ENCODE data around the gene CDH23. TPM values are rescaled to one million over a fixed set of nuclear protein-coding genes. Genes with fewer than 3 reads are reported as not detected.

The CDH23 gene
- polyA plus RNA-seq, 1 donor from 2014 or later = 6.6 TPM

DNA sequence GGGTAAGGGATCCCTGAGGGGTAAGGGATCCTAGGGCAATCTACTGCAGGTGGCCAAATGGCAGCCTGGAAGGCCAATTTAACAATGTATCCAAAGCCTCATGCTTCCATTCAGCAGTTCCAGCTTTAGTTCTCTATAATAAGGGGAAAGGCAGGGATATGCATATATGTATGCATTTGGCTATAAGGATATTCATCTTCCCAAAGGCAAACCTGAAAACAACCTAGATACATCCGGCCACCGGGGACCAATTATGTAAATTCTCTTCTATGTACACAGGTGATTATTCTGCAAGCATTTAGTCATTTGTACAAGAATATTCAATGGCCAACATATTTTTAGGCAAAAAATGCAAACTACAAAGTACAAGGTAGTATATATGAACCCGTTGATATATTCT is 427.6 kb downstream of the CDH23 start:
- no peaks in the 10 kb centered on the region for H4K20me1 ChIP-seq (ENCODE audit: insufficient read depth)
- H3K4me3 ChIP-seq (ENCODE audit: low read length) = no peak overlapping the region
- peaks cover 9% of the 10 kb centered on the region for H3K36me3 ChIP-seq (ENCODE audit: insufficient read depth, low read length)
- H3K9me3 ChIP-seq (ENCODE audit: low read length) = no peaks in the 10 kb centered on the region
- H3F3A ChIP-seq (ENCODE audit: insufficient read depth, low read length, poor library complexity, severe bottlenecking) = no peaks in the 10 kb centered on the region
- H3K79me2 ChIP-seq (replicated peaks; ENCODE audit: insufficient read depth, low read length) = no peaks in the 10 kb centered on the region
- no peaks in the 10 kb centered on the region for H3K9me2 ChIP-seq (ENCODE audit: insufficient read depth, low read length)
- H3K27ac ChIP-seq (ENCODE audit: low read length) = no peak overlapping the region
- no peak overlapping the region for H3K9ac ChIP-seq (ENCODE audit: low read length)
- no peak overlapping the region for H3K4me2 ChIP-seq (ENCODE audit: low read length)
- TF ChIP-seq SMC3 (conservative IDR thresholded peaks at IDR 0.05; ENCODE audit: poor library complexity) = no peak
- TF ChIP-seq EP300 (conservative IDR thresholded peaks at IDR 0.05; ENCODE audit: poor library complexity, severe bottlenecking) = no peak
- TF ChIP-seq, protein P1, sequence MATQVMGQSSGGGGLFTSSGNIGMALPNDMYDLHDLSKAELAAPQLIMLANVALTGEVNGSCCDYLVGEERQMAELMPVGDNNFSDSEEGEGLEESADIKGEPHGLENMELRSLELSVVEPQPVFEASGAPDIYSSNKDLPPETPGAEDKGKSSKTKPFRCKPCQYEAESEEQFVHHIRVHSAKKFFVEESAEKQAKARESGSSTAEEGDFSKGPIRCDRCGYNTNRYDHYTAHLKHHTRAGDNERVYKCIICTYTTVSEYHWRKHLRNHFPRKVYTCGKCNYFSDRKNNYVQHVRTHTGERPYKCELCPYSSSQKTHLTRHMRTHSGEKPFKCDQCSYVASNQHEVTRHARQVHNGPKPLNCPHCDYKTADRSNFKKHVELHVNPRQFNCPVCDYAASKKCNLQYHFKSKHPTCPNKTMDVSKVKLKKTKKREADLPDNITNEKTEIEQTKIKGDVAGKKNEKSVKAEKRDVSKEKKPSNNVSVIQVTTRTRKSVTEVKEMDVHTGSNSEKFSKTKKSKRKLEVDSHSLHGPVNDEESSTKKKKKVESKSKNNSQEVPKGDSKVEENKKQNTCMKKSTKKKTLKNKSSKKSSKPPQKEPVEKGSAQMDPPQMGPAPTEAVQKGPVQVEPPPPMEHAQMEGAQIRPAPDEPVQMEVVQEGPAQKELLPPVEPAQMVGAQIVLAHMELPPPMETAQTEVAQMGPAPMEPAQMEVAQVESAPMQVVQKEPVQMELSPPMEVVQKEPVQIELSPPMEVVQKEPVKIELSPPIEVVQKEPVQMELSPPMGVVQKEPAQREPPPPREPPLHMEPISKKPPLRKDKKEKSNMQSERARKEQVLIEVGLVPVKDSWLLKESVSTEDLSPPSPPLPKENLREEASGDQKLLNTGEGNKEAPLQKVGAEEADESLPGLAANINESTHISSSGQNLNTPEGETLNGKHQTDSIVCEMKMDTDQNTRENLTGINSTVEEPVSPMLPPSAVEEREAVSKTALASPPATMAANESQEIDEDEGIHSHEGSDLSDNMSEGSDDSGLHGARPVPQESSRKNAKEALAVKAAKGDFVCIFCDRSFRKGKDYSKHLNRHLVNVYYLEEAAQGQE (IDR thresholded peaks at IDR 0.05; ENCODE audit: borderline replicate concordance) = no peak
- no peak for TF ChIP-seq EZH2 (IDR thresholded peaks at IDR 0.05; ENCODE audit: borderline replicate concordance, insufficient read depth, low read length, poor library complexity, severe bottlenecking)
- TF ChIP-seq POLR2AphosphoS5 (IDR thresholded peaks at IDR 0.05) = no peak
- TF ChIP-seq RAD21 (conservative IDR thresholded peaks at IDR 0.05) = no peak
- no peak for TF ChIP-seq CTCF (IDR thresholded peaks at IDR 0.05; ENCODE audit: poor library complexity, severe bottlenecking)
- no peak for TF ChIP-seq TAF1 (IDR thresholded peaks at IDR 0.05; ENCODE audit: low read depth)
- TF ChIP-seq MXI1 (conservative IDR thresholded peaks at IDR 0.05; ENCODE audit: poor library complexity, severe bottlenecking) = no peak
- no peak overlapping the region for H2AFZ ChIP-seq (ENCODE audit: low read depth, low read length)
- no peaks in the 10 kb centered on the region for H3K27me3 ChIP-seq (ENCODE audit: insufficient read depth, low read depth, low read length)

DNA sequence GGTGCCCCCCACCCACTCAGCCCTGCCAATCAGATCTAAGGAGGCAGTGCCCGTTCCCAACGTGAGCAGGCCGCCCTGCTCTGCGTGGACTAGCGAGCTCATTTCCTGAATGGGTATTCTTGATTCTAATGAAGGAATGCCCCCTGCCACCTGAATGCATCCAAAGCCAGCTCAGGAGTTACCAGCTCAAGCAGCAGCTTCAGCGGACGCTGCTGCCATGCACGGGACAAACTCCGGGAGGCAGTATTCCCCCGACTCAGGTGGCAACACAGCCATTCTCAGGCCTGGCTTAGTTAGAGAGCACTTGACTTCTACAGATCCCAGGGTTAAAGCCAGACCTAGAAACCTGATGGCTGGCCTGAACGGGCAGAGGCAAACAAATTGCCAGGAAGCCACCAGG is 428.5 kb downstream of the CDH23 start:
- Histone ChIP-seq H3K79me2 (replicated peaks; ENCODE audit: insufficient read depth, low read length) (peaks cover under 1% of the 10 kb centered on the region), H3K9ac (ENCODE audit: low read length) (no peak overlapping the region), H3K4me3 (ENCODE audit: low read length) (no peak overlapping the region), H3K9me3 (ENCODE audit: low read length) (no peaks in the 10 kb centered on the region), H3K4me2 (ENCODE audit: low read length) (no peak overlapping the region), H3K36me3 (ENCODE audit: insufficient read depth, low read length) (peaks cover 9% of the 10 kb centered on the region), H3K9me2 (ENCODE audit: insufficient read depth, low read length) (no peaks in the 10 kb centered on the region), H4K20me1 (ENCODE audit: insufficient read depth) (no peaks in the 10 kb centered on the region), H2AFZ (ENCODE audit: low read depth, low read length) (no peak overlapping the region), H3K27me3 (ENCODE audit: insufficient read depth, low read depth, low read length) (no peaks in the 10 kb centered on the region), H3K27ac (ENCODE audit: low read length) (no peak overlapping the region), H3F3A (ENCODE audit: insufficient read depth, low read length, poor library complexity, severe bottlenecking) (no peaks in the 10 kb centered on the region)
- TF ChIP-seq TAF1 (IDR thresholded peaks at IDR 0.05; ENCODE audit: low read depth) (no peak), CTCF (IDR thresholded peaks at IDR 0.05; ENCODE audit: poor library complexity, severe bottlenecking) (peak; percentile 23)

Data from neural cell (in vitro differentiated cells).